ENCODE results near the gene TSPYL2.

GRCh38 chrX:53044995-53045394 is 37.2 kb upstream of the TSPYL2 start:
- TF ChIP-seq CTCF (IDR thresholded peaks at IDR 0.05; ENCODE audit: poor library complexity) (no peak), EZH2 (IDR thresholded peaks at IDR 0.05; ENCODE audit: borderline replicate concordance) (no peak)

Measured in hepatocyte (in vitro differentiated cells).